H9 (cell line): Measurements from ENCODE around the gene ADAM19. TPM values are rescaled to one million over a fixed set of nuclear protein-coding genes. Genes with fewer than 3 reads are reported as not detected.

Experiments used
- DNase-seq: peaks from one replicate; pipeline ENCODE4 v3.0.0-alpha.2; 2017
- H2AFZ ChIP-seq: one replicate; pipeline ENCODE4 v1.6.1; 2013; ENCODE audit warnings: mild to moderate bottlenecking, low read length, control low read depth, moderate library complexity
- H2AK5ac ChIP-seq: 2 replicates; pipeline ENCODE4 v1.6.1; 2013; ENCODE audit warnings: low read length, control low read depth, mixed read lengths; ENCODE audit not compliant: insufficient read length
- H2BK120ac ChIP-seq: one replicate; pipeline ENCODE4 v1.6.1; 2013; ENCODE audit warnings: low read depth, mild to moderate bottlenecking, low read length, control low read depth, inconsistent platforms; ENCODE audit not compliant: poor library complexity, severe bottlenecking
- H2BK12ac ChIP-seq: 2 replicates; pipeline ENCODE4 v1.6.1; 2013; ENCODE audit warnings: low read length, control low read depth, mixed read lengths, low read depth; ENCODE audit not compliant: insufficient read length
- H2BK15ac ChIP-seq: 2 replicates; pipeline ENCODE4 v1.6.1; 2013; ENCODE audit warnings: low read depth, low read length, control low read depth
- H2BK20ac ChIP-seq: one replicate; pipeline ENCODE4 v1.6.1; 2013; ENCODE audit warnings: low read depth, mild to moderate bottlenecking, low read length, control low read depth, inconsistent platforms; ENCODE audit not compliant: poor library complexity, severe bottlenecking
- H2BK5ac ChIP-seq: 2 replicates; pipeline ENCODE4 v1.6.1; 2013; ENCODE audit warnings: low read length, control low read depth, mixed read lengths; ENCODE audit not compliant: insufficient read length
- H3K14ac ChIP-seq: 2 replicates; pipeline ENCODE4 v1.6.1; 2013; ENCODE audit warnings: low read length, control low read depth; ENCODE audit not compliant: insufficient read depth
- H3K18ac ChIP-seq: 2 replicates; pipeline ENCODE4 v1.6.1; 2013; ENCODE audit warnings: low read depth, mild to moderate bottlenecking, mixed read lengths, low read length, control low read depth; ENCODE audit not compliant: insufficient read length
- H3K23ac ChIP-seq: 2 replicates; pipeline ENCODE4 v1.6.1; 2013; ENCODE audit warnings: low read length, control low read depth, mixed read lengths, low read depth; ENCODE audit not compliant: insufficient read length
- H3K23me2 ChIP-seq: 2 replicates; pipeline ENCODE4 v1.6.1; 2013; ENCODE audit warnings: low read depth, mild to moderate bottlenecking, mixed read lengths, low read length, control low read depth; ENCODE audit not compliant: insufficient read length, poor library complexity, severe bottlenecking
- H3K27ac ChIP-seq: 2 replicates; pipeline ENCODE4 v1.5.1; 2013; ENCODE audit warnings: low read length, control low read depth, mixed read lengths, low read depth; ENCODE audit not compliant: insufficient read length
- H3K27me3 ChIP-seq: 2 replicates; pipeline ENCODE4 v1.6.1; 2013; ENCODE audit warnings: low read length, control low read depth, inconsistent platforms; ENCODE audit not compliant: insufficient read depth
- H3K4ac ChIP-seq: 2 replicates; pipeline ENCODE4 v1.6.1; 2013; ENCODE audit warnings: low read depth, mild to moderate bottlenecking, control low read depth, inconsistent platforms, low read length, moderate library complexity
- H3K4me1 ChIP-seq: 2 replicates; pipeline ENCODE4 v1.6.1; 2013; ENCODE audit warnings: low read length, control low read depth, inconsistent platforms; ENCODE audit not compliant: insufficient read depth
- H3K4me2 ChIP-seq: 2 replicates; pipeline ENCODE4 v1.6.1; 2013; ENCODE audit warnings: low read length, control low read depth, mixed read lengths; ENCODE audit not compliant: insufficient read length, insufficient read depth
- H3K56ac ChIP-seq: 2 replicates; pipeline ENCODE4 v1.6.1; 2013; ENCODE audit warnings: low read depth, mild to moderate bottlenecking, mixed read lengths, low read length, control low read depth; ENCODE audit not compliant: insufficient read length
- H3K79me1 ChIP-seq: 2 replicates; pipeline ENCODE4 v1.6.1; 2013; ENCODE audit warnings: low read depth, mild to moderate bottlenecking, moderate library complexity, low read length, control low read depth, inconsistent platforms; ENCODE audit not compliant: insufficient read depth, poor library complexity, severe bottlenecking
- H3K79me2 ChIP-seq: 2 replicates; pipeline ENCODE4 v1.6.1; 2013; ENCODE audit warnings: low read length, control low read depth, inconsistent platforms; ENCODE audit not compliant: insufficient read depth
- H3K9ac ChIP-seq: 2 replicates; pipeline ENCODE4 v1.6.1; 2013; ENCODE audit warnings: low read length, control low read depth, mixed read lengths; ENCODE audit not compliant: insufficient read length; ENCODE audit errors: extremely low read depth
- H3K9me3 ChIP-seq: one replicate; pipeline ENCODE4 v1.6.1; 2013; ENCODE audit warnings: low read depth, low read length, inconsistent platforms; ENCODE audit not compliant: control insufficient read depth
- H3T11ph ChIP-seq: one replicate; pipeline ENCODE4 v1.6.1; 2013; ENCODE audit warnings: mild to moderate bottlenecking, low read length, control low read depth, inconsistent platforms
- H4K20me1 ChIP-seq: one replicate; pipeline ENCODE4 v1.6.1; 2013; ENCODE audit not compliant: control insufficient read depth, insufficient read length, insufficient read depth
- H4K5ac ChIP-seq: 2 replicates; pipeline ENCODE4 v1.6.1; 2013; ENCODE audit warnings: low read depth, mild to moderate bottlenecking, mixed read lengths, low read length, control low read depth; ENCODE audit not compliant: insufficient read length
- H4K8ac ChIP-seq: replicated peaks from 2 replicates; pipeline ENCODE4 v1.6.1; 2013; ENCODE audit warnings: low read length, control low read depth, mixed read lengths, low read depth; ENCODE audit not compliant: insufficient read length
- H4K91ac ChIP-seq: 2 replicates; pipeline ENCODE4 v1.6.1; 2013; ENCODE audit warnings: low read depth, mild to moderate bottlenecking, moderate library complexity, mixed read lengths, low read length, control low read depth; ENCODE audit not compliant: insufficient read length
- H3K27ac Mint-ChIP-seq, 3 experiments: 2 replicates in 2 of 3; 3 replicates in 1 of 3; pipeline ENCODE4 v1.8.0; 2020 to 2021; ENCODE audit warnings: mixed read lengths in 3 of 3, mild to moderate bottlenecking in 1 of 3, moderate library complexity in 1 of 3
- H3K27me3 Mint-ChIP-seq: 2 replicates; pipeline ENCODE4 v1.8.0; 2021; ENCODE audit warnings: low read depth, mild to moderate bottlenecking, moderate library complexity, mixed read lengths
- H3K36me3 Mint-ChIP-seq, 3 experiments: 2 replicates in 2 of 3; 3 replicates in 1 of 3; pipeline ENCODE4 v1.8.0; 2020 to 2021; ENCODE audit warnings: low read depth in 3 of 3, mixed read lengths in 3 of 3; ENCODE audit not compliant: insufficient read depth in 1 of 3
- H3K4me1 Mint-ChIP-seq, 2 experiments: 2 replicates each; pipeline ENCODE4 v1.8.0; 2020; ENCODE audit warnings: mixed read lengths in 2 of 2
- H3K4me3 Mint-ChIP-seq, 2 experiments: 2 replicates in 1 of 2; 3 replicates in 1 of 2; pipeline ENCODE4 v1.8.0; 2020 to 2021; ENCODE audit warnings: mild to moderate bottlenecking in 2 of 2, mixed read lengths in 2 of 2, moderate library complexity in 1 of 2
- H3K9me3 Mint-ChIP-seq, 2 experiments: 2 replicates in 1 of 2; 3 replicates in 1 of 2; pipeline ENCODE4 v1.8.0; 2020; ENCODE audit warnings: mild to moderate bottlenecking in 2 of 2, mixed read lengths in 2 of 2, moderate library complexity in 1 of 2
- WGBS: extraction: QIAGEN DNeasy Blood & Tissue Kit; methylation state at CpG from one replicate; pipeline ENCODE4 v1.1.7; 2013; ENCODE audit warnings: missing lambda C conversion rate, low lambda C conversion rate, mixed read lengths; ENCODE audit not compliant: insufficient read length; ENCODE audit errors: extremely low coverage; 5-methylcytosine and 5-hydroxymethylcytosine counted together
- total RNA-seq: library from RNA; stranded (reverse); gene quantifications from 2 replicates; pipeline ENCODE4 v1.2.1, GENCODE V29; 2021
- TF ChIP-seq, protein P1 (sequence below): fragments of 200-600 bp; sonication (generic); conservative IDR thresholded peaks from 3 replicates; pipeline ENCODE4 v1.8.0; 2021; ENCODE audit warnings: antibody characterized with exemption, mild to moderate bottlenecking

ADAM19 gene
- total RNA-seq, 1 experiment from 2014 or later, result 9.9 TPM

DNA sequence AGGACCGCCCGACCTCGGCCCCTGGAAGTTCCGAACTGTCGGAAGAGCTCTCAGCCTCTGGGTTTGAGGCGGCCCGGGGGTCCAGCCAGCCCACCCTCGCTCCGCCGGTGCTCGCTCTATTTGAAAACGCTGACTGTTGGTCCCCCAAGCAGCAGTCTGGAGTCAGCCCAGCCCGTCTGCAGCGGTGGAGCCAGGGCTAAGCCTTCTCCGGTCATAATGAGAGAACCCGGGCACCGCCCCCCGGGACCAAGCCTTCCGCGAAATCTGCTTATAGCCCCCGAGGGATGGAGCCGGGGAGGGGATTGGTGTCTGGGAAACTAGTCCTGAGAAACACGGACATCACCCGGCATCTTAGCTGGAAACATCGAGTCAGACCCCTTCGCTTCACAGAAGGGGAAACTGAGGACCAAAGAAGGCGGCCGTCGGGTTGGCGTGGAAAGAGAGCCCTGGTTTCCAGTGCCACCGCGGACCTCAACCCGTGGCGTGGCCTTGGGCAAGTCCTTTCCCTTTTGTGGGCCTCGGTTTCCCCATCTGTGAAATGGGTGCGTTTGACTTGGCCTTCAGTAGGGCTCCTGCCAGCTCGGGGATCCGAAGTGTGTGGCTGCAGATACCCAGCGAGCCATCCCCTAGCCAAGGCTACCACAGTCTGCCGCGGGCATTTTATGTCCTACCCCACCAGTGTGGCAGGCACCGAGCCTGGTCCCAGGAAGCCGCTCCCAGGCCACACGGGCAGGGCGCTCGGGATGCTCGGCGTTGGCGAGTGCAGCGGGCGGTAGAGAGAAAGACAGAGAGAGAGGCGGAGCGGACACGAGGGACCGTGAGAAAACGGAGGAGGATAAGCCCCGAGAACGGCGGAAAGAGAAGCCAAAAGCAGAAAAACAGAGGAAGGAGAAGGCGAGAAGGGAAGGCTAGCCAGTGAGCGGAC, 857 bp downstream of the ADAM19 start:
- Histone ChIP-seq H4K5ac (no peak overlapping the region), H3T11ph (no peak overlapping the region), H3K23me2 (peaks cover 3% of the 10 kb centered on the region), H3K27me3 (no peaks in the 10 kb centered on the region; the same call in 1 of the 2 replicates), H3K4me1 (no peaks in the 10 kb centered on the region; the same call in 1 of the 2 replicates), H2AFZ (no peak overlapping the region), H3K9ac (peak overlapping the region; percentile 5), H3K9me3 (no peaks in the 10 kb centered on the region), H3K27ac (no peak overlapping the region), H3K79me1 (no peaks in the 10 kb centered on the region), H3K18ac (no peak overlapping the region), H3K4me2 (peak overlapping the region; percentile 57), H2BK12ac (no peak overlapping the region), H2BK5ac (no peak overlapping the region), H3K56ac (no peak overlapping the region), H2BK15ac (no peak overlapping the region), H4K8ac (no peak overlapping the region), H3K79me2 (no peaks in the 10 kb centered on the region), H2AK5ac (no peak overlapping the region), H4K91ac (no peak overlapping the region), H3K4ac (no peak overlapping the region), H4K20me1 (no peaks in the 10 kb centered on the region), H3K14ac (no peak overlapping the region), H3K23ac (no peak overlapping the region), H2BK120ac (no peak overlapping the region), H2BK20ac (no peak overlapping the region)
- peaks cover 28% of the 10 kb centered on the region for H3K27me3 Mint-ChIP-seq
- TF ChIP-seq, protein P1, sequence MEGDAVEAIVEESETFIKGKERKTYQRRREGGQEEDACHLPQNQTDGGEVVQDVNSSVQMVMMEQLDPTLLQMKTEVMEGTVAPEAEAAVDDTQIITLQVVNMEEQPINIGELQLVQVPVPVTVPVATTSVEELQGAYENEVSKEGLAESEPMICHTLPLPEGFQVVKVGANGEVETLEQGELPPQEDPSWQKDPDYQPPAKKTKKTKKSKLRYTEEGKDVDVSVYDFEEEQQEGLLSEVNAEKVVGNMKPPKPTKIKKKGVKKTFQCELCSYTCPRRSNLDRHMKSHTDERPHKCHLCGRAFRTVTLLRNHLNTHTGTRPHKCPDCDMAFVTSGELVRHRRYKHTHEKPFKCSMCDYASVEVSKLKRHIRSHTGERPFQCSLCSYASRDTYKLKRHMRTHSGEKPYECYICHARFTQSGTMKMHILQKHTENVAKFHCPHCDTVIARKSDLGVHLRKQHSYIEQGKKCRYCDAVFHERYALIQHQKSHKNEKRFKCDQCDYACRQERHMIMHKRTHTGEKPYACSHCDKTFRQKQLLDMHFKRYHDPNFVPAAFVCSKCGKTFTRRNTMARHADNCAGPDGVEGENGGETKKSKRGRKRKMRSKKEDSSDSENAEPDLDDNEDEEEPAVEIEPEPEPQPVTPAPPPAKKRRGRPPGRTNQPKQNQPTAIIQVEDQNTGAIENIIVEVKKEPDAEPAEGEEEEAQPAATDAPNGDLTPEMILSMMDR, result no peak
- peak overlapping the region; percentile 41 to 73 (median 56); a peak in 2 of 7 replicates for H3K27ac Mint-ChIP-seq
- H3K36me3 Mint-ChIP-seq, result peaks cover 0 to 4% (median 0%) of the 10 kb centered on the region in 3 experiments; a peak in 1 of 7 replicates
- H3K9me3 Mint-ChIP-seq, result no peaks in the 10 kb centered on the region; a peak in 1 of 5 replicates
- WGBS, result no CpG with 5 or more reads among the region's 61 CpGs
- H3K4me1 Mint-ChIP-seq, result peaks cover 33 to 39% of the 10 kb centered on the region in 2 experiments
- peak overlapping the region; percentile 91 to 96 for H3K4me3 Mint-ChIP-seq
- no peak for DNase-seq
